Hindlimb muscle (tissue), 1 donor: ENCODE data around the gene MTHFD1. TPM values are rescaled to one million over a fixed set of nuclear protein-coding genes. Genes with fewer than 3 reads are reported as not detected.

Experiments used
- DNase-seq: peaks from one replicate; pipeline ENCODE4 v3.0.0-alpha.2; 2013
- polyA plus RNA-seq: library from polyadenylated mRNA; unstranded; fragments of 120-200 nt; gene quantifications from one replicate; pipeline ENCODE4 v1.2.1, GENCODE V29; 2013; ENCODE audit not compliant: insufficient read length

The MTHFD1 gene
- polyA plus RNA-seq, 1 donor = 45.7 TPM

DNA sequence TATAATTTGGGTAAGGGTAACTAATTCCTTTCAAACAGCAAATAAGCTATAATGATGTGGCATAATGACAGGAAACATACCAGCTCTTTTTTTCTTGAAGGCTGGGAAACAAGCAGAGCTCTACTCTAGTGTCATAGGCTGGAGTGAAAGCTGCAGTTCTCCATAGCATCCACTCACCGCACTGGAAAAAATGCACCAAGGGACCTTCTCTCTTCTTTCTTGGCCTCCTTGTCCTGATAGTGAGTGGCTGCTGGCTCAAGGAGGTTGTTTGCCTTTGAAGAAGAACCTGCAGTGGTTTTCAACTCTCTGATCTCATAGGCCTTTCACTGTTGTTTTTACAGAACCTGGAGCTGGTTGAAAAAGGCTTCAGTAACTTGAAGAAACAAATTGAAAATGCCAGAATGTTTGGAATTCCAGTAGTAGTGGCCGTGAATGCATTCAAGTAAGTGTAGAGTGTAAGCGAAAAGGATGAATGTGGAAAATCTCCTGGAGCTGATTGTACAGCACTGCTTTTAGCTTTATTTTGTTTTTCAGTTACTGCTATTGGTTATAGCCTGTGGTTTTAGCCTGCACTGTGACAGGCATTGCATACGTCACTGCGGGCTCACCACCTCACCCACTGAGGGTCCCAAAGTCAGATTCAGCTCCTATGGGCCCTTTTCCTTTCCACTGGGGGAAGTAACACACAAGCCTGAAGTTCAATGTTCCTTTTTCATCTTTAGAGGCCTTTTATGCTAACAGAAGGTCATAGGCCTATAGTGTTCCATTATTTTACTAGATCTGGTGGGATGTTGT is 59.9 kb downstream of the MTHFD1 start:
- no peak for DNase-seq

DNA sequence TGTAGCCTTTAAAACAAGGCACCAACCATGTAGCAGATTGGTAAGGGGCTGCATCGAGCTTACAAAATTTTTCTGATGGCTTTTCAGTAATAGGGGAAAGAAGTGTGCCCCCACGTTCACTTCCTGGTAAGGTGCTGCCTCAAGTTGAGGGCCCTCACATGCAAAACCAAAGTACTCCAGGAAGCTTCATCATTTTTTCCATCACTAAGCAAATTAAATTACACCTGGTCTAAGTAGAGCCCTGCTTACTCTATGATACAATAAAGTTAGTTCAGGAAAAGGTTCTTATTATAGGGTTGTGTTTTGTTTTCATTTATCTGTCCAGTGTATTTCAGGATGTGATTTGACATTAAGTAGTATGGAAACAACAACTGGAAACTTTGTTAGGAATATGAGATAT is 62.1 kb downstream of the MTHFD1 start:
- no peak for DNase-seq

DNA sequence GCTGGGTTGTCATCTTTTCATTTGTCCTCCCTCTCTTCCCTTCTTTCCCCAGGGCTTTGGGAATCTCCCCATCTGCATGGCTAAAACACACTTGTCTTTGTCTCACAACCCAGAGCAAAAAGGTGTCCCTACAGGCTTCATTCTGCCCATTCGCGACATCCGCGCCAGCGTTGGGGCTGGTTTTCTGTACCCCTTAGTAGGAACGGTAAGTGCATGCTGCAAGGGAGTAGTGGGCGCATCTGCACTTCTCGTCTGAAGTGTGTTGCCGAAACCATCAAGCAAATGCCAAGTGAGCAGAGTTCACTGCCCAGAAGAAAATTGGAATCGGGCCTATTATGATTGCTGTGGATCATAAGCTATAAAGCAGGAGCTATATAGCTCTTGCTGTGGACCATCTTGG is 66.5 kb downstream of the MTHFD1 start:
- no peak for DNase-seq

DNA sequence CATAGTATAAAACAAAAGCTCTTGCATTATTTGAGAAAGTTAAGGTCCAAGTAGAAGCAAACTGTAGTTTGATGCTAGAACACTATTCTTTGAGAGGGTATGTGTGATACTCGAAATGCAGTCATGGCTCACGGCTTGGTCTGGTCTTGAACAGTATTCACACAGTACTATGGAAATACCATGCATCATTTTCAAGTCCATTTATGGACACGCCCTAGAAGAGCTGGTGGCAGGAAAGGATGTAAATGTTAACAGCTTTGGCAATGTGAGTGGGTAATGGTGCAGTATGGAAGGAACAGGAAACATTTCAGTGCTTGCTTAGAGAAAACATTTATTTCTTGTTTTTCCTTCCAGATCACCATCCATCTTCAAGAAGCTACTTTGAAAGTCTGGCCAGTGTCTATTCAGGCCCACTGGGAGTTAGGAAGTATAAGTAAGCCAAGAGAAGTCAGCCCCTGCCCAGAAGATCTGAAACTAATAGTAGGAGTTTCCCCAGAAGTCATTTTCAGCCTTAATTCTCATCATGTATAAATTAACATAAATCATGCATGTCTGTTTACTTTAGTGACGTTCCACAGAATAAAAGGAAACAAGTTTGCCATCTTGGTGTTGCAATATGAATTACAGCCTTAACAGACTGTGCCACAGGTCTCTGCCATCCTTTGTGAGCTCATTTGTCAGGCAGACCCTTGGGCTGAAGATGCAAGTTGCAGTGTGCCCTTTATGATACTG is 71.4 kb downstream of the MTHFD1 start:
- DNase-seq = no peak

GRCh38 chr14:64461221-64461620 is 73.1 kb downstream of the MTHFD1 start:
- DNase-seq = no peak

DNA sequence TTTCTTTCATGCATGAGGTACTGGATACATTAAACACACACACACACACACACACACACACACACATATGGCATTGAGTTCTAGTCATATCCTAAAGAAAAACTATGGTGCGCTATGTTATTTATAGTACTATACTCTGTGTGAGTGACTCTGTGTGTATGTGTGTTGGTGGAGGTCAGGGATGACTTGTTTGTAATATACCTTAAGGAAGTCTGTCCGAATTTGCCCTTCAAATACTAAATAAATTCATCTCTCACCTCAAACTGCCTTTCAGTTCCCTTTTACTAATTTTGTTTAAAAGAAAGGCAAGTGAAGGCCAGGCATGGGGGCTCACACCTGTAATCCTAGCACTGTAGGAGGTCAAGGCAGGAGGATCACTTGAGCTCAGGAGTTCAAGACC is 75.0 kb downstream of the MTHFD1 start:
- DNase-seq = no peak

GRCh38 chr14:64463873-64464272 is 75.7 kb downstream of the MTHFD1 start:
- no peak for DNase-seq

GRCh38 chr14:64464651-64465050 is 76.5 kb downstream of the MTHFD1 start:
- no peak for DNase-seq

GRCh38 chr14:64465191-64465822 is 77.2 kb downstream of the MTHFD1 start, which contains the start of gene AKAP5:
Gene AKAP5 (plus strand): TSS chr14:64465499. CDS start chr14:64468395, 2,896 bp downstream.
- peak; percentile 69 for DNase-seq

- DNase-seq = peak; percentile 46
These were observed 77.8 kb downstream of the MTHFD1 start for GRCh38 chr14:64465831-64466554.

- no peak for DNase-seq
These were observed 78.9 kb downstream of the MTHFD1 start for GRCh38 chr14:64467101-64467500.

- DNase-seq = no peak
These were observed 79.4 kb downstream of the MTHFD1 start for GRCh38 chr14:64467566-64467965.

GRCh38 chr14:64468451-64468850 is 80.3 kb downstream of the MTHFD1 start:
- DNase-seq = no peak

- DNase-seq = no peak
These were observed 85.9 kb downstream of the MTHFD1 start for GRCh38 chr14:64474041-64474440.

- no peak for DNase-seq
These were observed 86.5 kb downstream of the MTHFD1 start for GRCh38 chr14:64474698-64475097.

DNA sequence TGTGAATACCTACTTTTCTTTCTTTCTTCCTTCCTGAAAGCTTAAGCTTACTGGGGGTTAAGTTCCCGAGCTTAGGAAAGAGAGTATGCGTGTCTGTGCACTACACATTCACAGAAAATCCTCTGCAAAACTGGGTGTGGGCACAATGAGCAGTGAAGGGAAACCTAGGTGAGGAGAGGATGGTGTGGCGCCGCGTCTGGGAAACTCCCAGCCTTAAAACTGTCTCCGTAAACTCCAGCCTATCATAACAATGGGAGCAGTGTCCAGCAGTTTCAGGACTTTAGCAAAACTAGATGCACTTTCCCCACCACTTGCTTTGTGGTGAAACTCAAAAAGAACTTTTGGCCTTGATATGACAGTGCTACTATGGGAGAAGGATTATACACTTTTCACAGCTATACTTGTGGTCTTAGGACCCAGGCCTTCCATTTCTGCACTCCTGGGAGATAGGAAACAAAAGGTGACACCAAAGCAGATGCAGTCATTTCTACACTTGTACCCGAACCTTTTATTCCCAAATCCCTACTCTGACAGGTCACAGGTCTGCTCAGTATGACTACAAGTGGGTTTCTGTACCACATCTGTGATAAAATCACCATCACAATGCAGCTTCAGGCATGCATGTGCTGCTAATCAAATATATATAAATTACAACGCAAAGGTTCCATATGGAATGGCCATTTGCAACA is 87.6 kb downstream of the MTHFD1 start:
- no peak for DNase-seq

- DNase-seq = no peak
These were observed 88.3 kb downstream of the MTHFD1 start for GRCh38 chr14:64476438-64476837.

GRCh38 chr14:64478634-64479250 is 90.6 kb downstream of the MTHFD1 start:
- DNase-seq = no peak

DNA sequence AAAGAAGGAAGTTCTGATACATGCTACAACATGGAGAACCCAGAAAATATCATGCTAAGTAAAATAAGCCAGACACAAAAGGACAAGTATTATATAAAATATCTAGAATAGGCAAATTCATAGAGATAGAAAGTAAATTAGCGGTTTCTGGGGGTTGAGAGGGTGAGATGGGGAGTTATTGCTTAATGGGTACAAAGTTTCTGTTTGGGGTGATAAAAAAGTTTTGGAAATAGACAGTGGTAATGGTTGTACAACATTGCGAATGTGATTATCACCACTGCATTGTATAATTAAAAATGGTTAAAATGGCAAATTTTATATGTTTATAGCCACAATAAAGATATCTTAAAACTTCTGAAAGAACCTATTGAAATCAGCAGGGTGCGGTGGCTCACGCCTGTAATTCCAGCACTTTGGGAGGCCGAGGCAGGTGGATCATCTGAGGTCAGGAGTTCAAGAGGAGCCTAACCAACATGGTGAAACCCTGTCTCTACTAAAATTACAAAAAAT is 100.5 kb downstream of the MTHFD1 start:
- DNase-seq = no peak

DNA sequence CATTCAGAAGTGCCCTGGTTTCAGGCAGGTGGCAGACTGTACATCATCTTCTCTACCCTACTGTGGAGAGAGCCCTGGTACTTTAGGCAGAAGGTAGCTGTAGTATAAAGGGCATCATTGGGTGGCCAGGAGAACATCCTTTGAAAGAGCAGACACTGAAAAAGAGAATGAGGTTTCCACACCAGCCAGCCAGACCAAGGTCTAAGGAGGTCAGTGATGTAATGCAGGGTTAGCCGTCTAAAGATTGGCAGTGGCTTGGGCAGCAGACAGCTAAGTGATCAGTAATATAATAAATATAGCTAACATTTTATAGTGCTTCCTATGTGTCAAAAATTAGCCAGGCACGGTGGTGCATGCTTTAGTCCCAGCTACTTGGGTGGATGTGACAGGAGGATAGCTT is 103.5 kb downstream of the MTHFD1 start:
- DNase-seq = no peak

DNA sequence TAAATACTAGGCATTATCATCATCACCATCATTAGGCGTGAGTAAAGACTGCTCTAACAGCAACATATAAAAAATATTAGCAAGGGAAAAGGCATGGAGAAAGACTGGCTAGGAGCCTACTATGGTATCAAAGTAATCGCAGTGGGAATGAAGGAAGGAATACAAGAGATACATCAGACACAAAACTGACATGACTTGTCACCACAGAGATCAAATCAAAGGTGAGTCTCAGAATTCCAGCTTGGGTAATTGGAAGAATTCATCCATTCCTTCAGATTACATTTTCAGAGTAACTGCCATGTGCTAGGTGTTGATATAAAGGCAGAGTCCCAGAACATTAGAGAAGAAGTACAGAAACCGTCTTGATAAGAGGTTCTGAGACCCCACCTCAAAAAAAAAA is 105.3 kb downstream of the MTHFD1 start:
- no peak for DNase-seq
